ENCODE data around the gene ELF2. TPM values are rescaled to one million over a fixed set of nuclear protein-coding genes. Genes with fewer than 3 reads are reported as not detected.

ELF2 gene
- polyA plus RNA-seq, 1 donor from 2014 or later = 105 TPM

DNA sequence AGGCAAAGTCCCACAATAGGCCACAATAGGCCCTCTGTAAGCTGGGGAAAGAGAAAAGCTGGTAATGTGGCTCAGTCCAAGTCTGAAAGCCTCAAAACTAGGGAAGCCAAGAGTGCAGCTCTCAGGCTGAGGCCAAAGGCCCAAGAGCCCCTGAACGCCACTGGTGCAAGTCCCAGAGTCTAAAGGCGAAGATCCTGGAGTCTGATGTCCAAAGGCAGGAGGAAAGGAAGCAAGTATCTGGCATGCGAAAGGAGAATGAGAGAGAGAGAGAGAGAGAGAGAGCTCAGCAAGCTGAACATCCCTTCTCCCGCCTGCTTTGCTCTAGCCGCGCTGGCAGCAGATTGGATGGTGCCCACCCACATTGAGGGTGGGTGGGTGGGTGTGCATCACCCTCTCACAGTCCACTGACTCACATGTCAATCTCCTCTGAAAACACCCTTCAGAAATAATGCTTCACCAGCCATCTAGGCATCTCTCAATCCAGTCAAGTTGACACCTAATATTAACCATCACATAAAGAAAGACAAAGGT is 30.9 kb upstream of the ELF2 start:
- Histone ChIP-seq H3K4me3 (ENCODE audit: low read length) (no peak overlapping the region), H3K4me2 (ENCODE audit: low read length) (no peak overlapping the region), H3K9ac (ENCODE audit: low read length) (no peak overlapping the region), H2AFZ (ENCODE audit: low read depth, low read length) (no peak overlapping the region), H3K79me2 (replicated peaks; ENCODE audit: insufficient read depth, low read length) (no peaks in the 10 kb centered on the region), H3K9me2 (ENCODE audit: insufficient read depth, low read length) (no peaks in the 10 kb centered on the region), H3K36me3 (ENCODE audit: insufficient read depth, low read length) (no peaks in the 10 kb centered on the region), H4K20me1 (ENCODE audit: insufficient read depth) (no peaks in the 10 kb centered on the region), H3K27ac (ENCODE audit: low read length) (no peak overlapping the region), H3K27me3 (ENCODE audit: insufficient read depth, low read depth, low read length) (no peaks in the 10 kb centered on the region), H3K9me3 (ENCODE audit: low read length) (no peaks in the 10 kb centered on the region), H3F3A (ENCODE audit: insufficient read depth, low read length, poor library complexity, severe bottlenecking) (no peaks in the 10 kb centered on the region)
- TF ChIP-seq POLR2AphosphoS5 (IDR thresholded peaks at IDR 0.05) (no peak), EP300 (conservative IDR thresholded peaks at IDR 0.05; ENCODE audit: poor library complexity, severe bottlenecking) (no peak), RAD21 (conservative IDR thresholded peaks at IDR 0.05) (no peak), TAF1 (IDR thresholded peaks at IDR 0.05; ENCODE audit: low read depth) (no peak), MXI1 (conservative IDR thresholded peaks at IDR 0.05; ENCODE audit: poor library complexity, severe bottlenecking) (no peak), CTCF (IDR thresholded peaks at IDR 0.05; ENCODE audit: poor library complexity, severe bottlenecking) (no peak), REST (IDR thresholded peaks at IDR 0.05; ENCODE audit: borderline replicate concordance) (no peak), EZH2 (IDR thresholded peaks at IDR 0.05; ENCODE audit: borderline replicate concordance, insufficient read depth, low read length, poor library complexity, severe bottlenecking) (no peak), SMC3 (conservative IDR thresholded peaks at IDR 0.05; ENCODE audit: poor library complexity) (no peak)

DNA sequence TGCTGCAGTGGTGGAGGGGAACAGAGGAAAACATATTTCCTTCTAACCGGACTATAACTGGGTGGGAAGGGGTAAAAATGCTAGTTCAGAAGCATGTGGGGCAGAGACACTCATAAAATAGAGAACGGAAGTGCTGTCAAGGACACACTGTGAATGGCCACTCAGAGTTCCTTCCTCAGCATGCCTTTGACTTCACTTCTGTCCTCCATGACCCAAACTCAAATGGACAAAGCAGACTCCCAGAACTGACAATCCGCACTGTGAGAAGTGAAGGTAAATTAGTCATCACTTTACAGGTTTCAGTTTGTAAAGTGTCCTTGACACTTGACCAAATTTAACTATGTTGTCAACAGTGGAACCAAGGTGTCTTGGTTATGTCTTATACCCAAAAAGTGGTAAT is 30.2 kb upstream of the ELF2 start:
- no peak overlapping the region for H2AFZ ChIP-seq (ENCODE audit: low read depth, low read length)
- TF ChIP-seq CTCF (IDR thresholded peaks at IDR 0.05; ENCODE audit: poor library complexity, severe bottlenecking) = no peak
- no peak for TF ChIP-seq TAF1 (IDR thresholded peaks at IDR 0.05; ENCODE audit: low read depth)
- TF ChIP-seq SMC3 (conservative IDR thresholded peaks at IDR 0.05; ENCODE audit: poor library complexity) = no peak
- TF ChIP-seq POLR2AphosphoS5 (IDR thresholded peaks at IDR 0.05) = no peak
- TF ChIP-seq EZH2 (IDR thresholded peaks at IDR 0.05; ENCODE audit: borderline replicate concordance, insufficient read depth, low read length, poor library complexity, severe bottlenecking) = no peak
- TF ChIP-seq EP300 (conservative IDR thresholded peaks at IDR 0.05; ENCODE audit: poor library complexity, severe bottlenecking) = no peak
- no peak for TF ChIP-seq RAD21 (conservative IDR thresholded peaks at IDR 0.05)
- TF ChIP-seq MXI1 (conservative IDR thresholded peaks at IDR 0.05; ENCODE audit: poor library complexity, severe bottlenecking) = no peak
- TF ChIP-seq REST (IDR thresholded peaks at IDR 0.05; ENCODE audit: borderline replicate concordance) = no peak
- H3K36me3 ChIP-seq (ENCODE audit: insufficient read depth, low read length) = no peaks in the 10 kb centered on the region
- no peaks in the 10 kb centered on the region for H4K20me1 ChIP-seq (ENCODE audit: insufficient read depth)
- H3K9ac ChIP-seq (ENCODE audit: low read length) = no peak overlapping the region
- no peaks in the 10 kb centered on the region for H3F3A ChIP-seq (ENCODE audit: insufficient read depth, low read length, poor library complexity, severe bottlenecking)
- no peaks in the 10 kb centered on the region for H3K9me2 ChIP-seq (ENCODE audit: insufficient read depth, low read length)
- H3K4me2 ChIP-seq (ENCODE audit: low read length) = no peak overlapping the region
- no peak overlapping the region for H3K27ac ChIP-seq (ENCODE audit: low read length)
- H3K9me3 ChIP-seq (ENCODE audit: low read length) = no peaks in the 10 kb centered on the region
- H3K4me3 ChIP-seq (ENCODE audit: low read length) = no peak overlapping the region
- no peaks in the 10 kb centered on the region for H3K27me3 ChIP-seq (ENCODE audit: insufficient read depth, low read depth, low read length)
- no peaks in the 10 kb centered on the region for H3K79me2 ChIP-seq (replicated peaks; ENCODE audit: insufficient read depth, low read length)

Data from neural cell (in vitro differentiated cells).